SK-N-SH treated with all-trans-retinoic acid at 6 μM for 48 hours (cell line): Measurements from ENCODE around the gene MBD3L3.

Source experiments
- ATAC-seq: fragments of 200-7000 bp; cut with Tn5 transposase; 3 replicates; pipeline ENCODE4 v1.9.1; 2020; ENCODE audit warnings: mild to moderate bottlenecking, moderate library complexity
- ARNTL ChIP-seq: fragments of 450-650 bp; formaldehyde crosslinking; IDR thresholded peaks from 2 replicates; pipeline ENCODE4 v1.5.0; 2020; ENCODE audit warnings: low read depth, mild to moderate bottlenecking, moderate library complexity, borderline replicate concordance
- BACH2 ChIP-seq: fragments of 250-450 bp; sonication (Bioruptor Pico); IDR thresholded peaks from 2 replicates; pipeline ENCODE4 v1.9.0; 2021; ENCODE audit warnings: mild to moderate bottlenecking, borderline replicate concordance
- CSDC2 ChIP-seq: fragments of 250-450 bp; sonication (Bioruptor Pico); IDR thresholded peaks from 2 replicates; pipeline ENCODE4 v1.5.0; 2020; ENCODE audit warnings: mild to moderate bottlenecking, moderate library complexity
- CSRNP3 ChIP-seq: fragments of 250-450 bp; sonication (Bioruptor Pico); IDR thresholded peaks from 2 replicates; pipeline ENCODE4 v1.5.1; 2021; ENCODE audit warnings: mild to moderate bottlenecking, moderate library complexity
- ESRRG ChIP-seq: fragments of 250-450 bp; sonication (Bioruptor Pico); IDR thresholded peaks from 2 replicates; pipeline ENCODE4 v1.6.1; 2021; ENCODE audit warnings: mild to moderate bottlenecking
- GLIS3 ChIP-seq: fragments of 250-450 bp; sonication (Bioruptor Pico); IDR thresholded peaks from 2 replicates; pipeline ENCODE4 v1.5.0; 2020; ENCODE audit warnings: mild to moderate bottlenecking, moderate library complexity
- ISL1 ChIP-seq: fragments of 250-450 bp; sonication (Bioruptor Pico); IDR thresholded peaks from 2 replicates; pipeline ENCODE4 v2.1.2; 2022; ENCODE audit warnings: mild to moderate bottlenecking, moderate library complexity
- OSR1 ChIP-seq: fragments of 250-450 bp; sonication (Bioruptor Pico); IDR thresholded peaks from 2 replicates; pipeline ENCODE4 v1.8.0; 2022; ENCODE audit warnings: moderate library complexity, mild to moderate bottlenecking, inconsistent platforms
- PPARA ChIP-seq: fragments of 250-450 bp; sonication (Bioruptor Pico); IDR thresholded peaks from 2 replicates; pipeline ENCODE4 v1.5.0; 2020; ENCODE audit warnings: mild to moderate bottlenecking, borderline replicate concordance
- TOX ChIP-seq: fragments of 250-450 bp; sonication (Bioruptor Pico); IDR thresholded peaks from 2 replicates; pipeline ENCODE4 v1.8.0; 2021; ENCODE audit warnings: mild to moderate bottlenecking, moderate library complexity, borderline replicate concordance
- ZC3H10 ChIP-seq: fragments of 250-450 bp; sonication (Bioruptor Pico); IDR thresholded peaks from 2 replicates; pipeline ENCODE4 v1.5.1; 2021; ENCODE audit warnings: mild to moderate bottlenecking, moderate library complexity
- ZFP3 ChIP-seq: fragments of 250-450 bp; sonication (Bioruptor Pico); IDR thresholded peaks from 2 replicates; pipeline ENCODE4 v1.5.0; 2020; ENCODE audit warnings: mild to moderate bottlenecking, moderate library complexity
- TF ChIP-seq, protein P1 (sequence below): fragments of 250-450 bp; sonication (Bioruptor Pico); IDR thresholded peaks from 2 replicates; pipeline ENCODE4 v1.8.0; 2021; ENCODE audit warnings: low read depth, mild to moderate bottlenecking, moderate library complexity, borderline replicate concordance

Gene MBD3L3

DNA sequence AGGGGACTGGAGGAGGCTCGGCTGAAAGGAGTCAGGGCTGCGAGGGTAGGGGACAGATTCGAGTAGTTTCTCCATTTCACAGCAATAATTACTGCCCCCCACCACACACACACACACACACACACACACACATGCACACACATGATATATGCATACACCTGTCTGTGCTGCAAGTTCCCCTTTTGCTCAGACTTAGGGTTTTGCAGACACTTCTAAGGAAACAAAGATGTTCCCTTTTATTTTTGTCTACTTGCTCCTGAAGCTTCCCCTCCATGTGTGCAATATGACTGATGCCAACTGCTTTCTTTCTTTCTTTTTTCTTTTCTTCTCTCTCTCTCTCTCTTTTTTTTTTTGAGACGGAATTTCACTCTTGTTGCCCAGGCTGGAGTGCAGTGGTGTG lies 50.6 kb downstream of the MBD3L3 start:
- TF ChIP-seq ESRRG (CRISPR knock-in tag) (no peak), BACH2 (CRISPR knock-in tag) (no peak), GLIS3 (no peak), OSR1 (CRISPR knock-in tag) (no peak), ARNTL (CRISPR knock-in tag) (no peak), ZFP3 (no peak), CSDC2 (no peak), PPARA (no peak), CSRNP3 (CRISPR knock-in tag) (no peak), ISL1 (CRISPR knock-in tag) (no peak), ZC3H10 (CRISPR knock-in tag) (no peak), TOX (CRISPR knock-in tag) (no peak)
- TF ChIP-seq, protein P1, sequence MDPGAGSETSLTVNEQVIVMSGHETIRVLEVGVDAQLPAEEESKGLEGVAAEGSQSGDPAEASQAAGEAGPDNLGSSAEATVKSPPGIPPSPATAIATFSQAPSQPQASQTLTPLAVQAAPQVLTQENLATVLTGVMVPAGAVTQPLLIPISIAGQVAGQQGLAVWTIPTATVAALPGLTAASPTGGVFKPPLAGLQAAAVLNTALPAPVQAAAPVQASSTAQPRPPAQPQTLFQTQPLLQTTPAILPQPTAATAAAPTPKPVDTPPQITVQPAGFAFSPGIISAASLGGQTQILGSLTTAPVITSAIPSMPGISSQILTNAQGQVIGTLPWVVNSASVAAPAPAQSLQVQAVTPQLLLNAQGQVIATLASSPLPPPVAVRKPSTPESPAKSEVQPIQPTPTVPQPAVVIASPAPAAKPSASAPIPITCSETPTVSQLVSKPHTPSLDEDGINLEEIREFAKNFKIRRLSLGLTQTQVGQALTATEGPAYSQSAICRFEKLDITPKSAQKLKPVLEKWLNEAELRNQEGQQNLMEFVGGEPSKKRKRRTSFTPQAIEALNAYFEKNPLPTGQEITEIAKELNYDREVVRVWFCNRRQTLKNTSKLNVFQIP (CRISPR knock-in tag), result no peak
- TF ChIP-seq, all 23 proteins: peak for 0
- ATAC-seq, result no peak
